Thoracic aorta (tissue), 2 donors: ENCODE measurements around the gene IER3. TPM values are rescaled to one million over a fixed set of nuclear protein-coding genes. Genes with fewer than 3 reads are reported as not detected.
"Not testable (repeated sequence)": the region's sequence is repeated elsewhere in the genome, so short reads cannot be mapped to it uniquely, and the experiment has no call there.

Experiments
- ATAC-seq: fragments of 150-250 bp; one replicate; pipeline ENCODE4 v1.8.0; 2017; ENCODE audit warnings: low read depth; ENCODE audit not compliant: insufficient number of reproducible peaks, low FRiP score
- DNase-seq: peaks from one replicate; pipeline ENCODE4 v3.0.0-alpha.2; 2020; ENCODE audit warnings: low spot score
- H3K27ac ChIP-seq, 2 donors: fragments of 200-600 bp; sonication (generic); 1 replicate in 1 of 2; 2 replicates in 1 of 2; pipeline ENCODE4 v1.5.1; 2016; ENCODE audit warnings: mild to moderate bottlenecking in 2 of 2, moderate library complexity in 2 of 2
- H3K27me3 ChIP-seq: fragments of 200-600 bp; sonication (generic); replicated peaks from 2 replicates; pipeline ENCODE4 v1.6.0; 2016; ENCODE audit warnings: mild to moderate bottlenecking; ENCODE audit not compliant: insufficient read depth
- H3K36me3 ChIP-seq: fragments of 200-600 bp; sonication (generic); one replicate; pipeline ENCODE4 v1.5.1; 2016
- H3K4me1 ChIP-seq, 2 donors: fragments of 200-600 bp; sonication (generic); 1 replicate in 1 of 2; 2 replicates in 1 of 2; pipeline versions ENCODE4 v1.5.1 to v1.6.0; 2016; ENCODE audit warnings: low read depth in 2 of 2, mild to moderate bottlenecking in 1 of 2; ENCODE audit not compliant: control insufficient read depth in 1 of 2
- H3K4me3 ChIP-seq: fragments of 200-600 bp; sonication (generic); 2 replicates; pipeline ENCODE4 v1.5.1; 2016; ENCODE audit warnings: mild to moderate bottlenecking
- H3K9me3 ChIP-seq: fragments of 200-600 bp; sonication (generic); 2 replicates; pipeline ENCODE4 v1.5.1; 2016
- CTCF ChIP-seq: fragments of 200-600 bp; sonication (generic); IDR thresholded peaks from one replicate; pipeline ENCODE4 v1.5.1; 2019; ENCODE audit warnings: antibody characterized with exemption
- total RNA-seq, 2 donors: library from RNA; depleted of rRNA; stranded (reverse); fragments of >200 nt; gene quantifications; one replicate each; pipeline versions ENCODE4 v1.1.0 to v1.2.3, GENCODE V29; 2016

IER3 gene
- total RNA-seq, 2 donors from 2014 or later = 43.5 to 43.8 TPM

DNA sequence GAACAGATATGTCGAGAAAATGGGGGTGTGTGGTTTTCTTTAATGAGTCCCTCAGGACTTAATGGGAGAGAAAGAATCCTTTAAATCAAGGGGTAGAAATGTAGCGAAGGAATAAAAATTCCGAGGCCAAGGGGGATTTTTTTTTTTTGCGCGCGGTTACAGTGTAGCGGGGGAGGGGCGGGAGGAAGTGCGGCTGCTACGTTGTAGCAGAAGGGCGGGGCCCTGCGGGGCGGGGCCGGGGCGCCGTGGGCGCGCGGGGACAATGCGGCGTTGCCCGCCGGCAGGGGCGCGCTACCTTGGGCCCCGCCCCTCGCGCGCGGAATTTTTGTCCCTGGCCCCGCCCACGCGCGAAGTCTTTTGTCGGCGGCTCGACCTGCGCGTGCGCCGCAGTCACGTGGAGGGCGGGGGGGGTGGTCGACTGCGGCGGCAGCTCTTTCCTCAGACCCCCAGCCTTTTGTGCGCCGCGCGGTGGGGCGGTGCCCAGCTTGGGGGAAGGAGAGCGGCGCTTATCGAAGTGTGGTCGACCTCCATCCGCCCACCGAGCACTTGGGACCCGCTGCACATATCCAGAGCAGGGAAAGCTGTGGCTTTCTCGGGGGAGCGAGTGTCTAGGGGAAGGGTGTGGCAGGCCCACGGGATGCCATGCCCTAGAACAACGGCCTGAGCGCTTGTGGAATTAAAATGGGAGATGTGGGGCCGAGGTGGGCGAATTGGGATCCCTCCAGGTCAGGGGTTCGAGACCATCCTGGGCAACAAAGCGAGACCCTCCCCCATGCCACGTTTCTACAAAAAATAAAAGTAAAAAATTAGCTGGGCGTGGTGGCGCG, 22.9 kb downstream of the IER3 start:
- TF ChIP-seq CTCF = peak; percentile 45
- peak; percentile 29 for ATAC-seq

DNA sequence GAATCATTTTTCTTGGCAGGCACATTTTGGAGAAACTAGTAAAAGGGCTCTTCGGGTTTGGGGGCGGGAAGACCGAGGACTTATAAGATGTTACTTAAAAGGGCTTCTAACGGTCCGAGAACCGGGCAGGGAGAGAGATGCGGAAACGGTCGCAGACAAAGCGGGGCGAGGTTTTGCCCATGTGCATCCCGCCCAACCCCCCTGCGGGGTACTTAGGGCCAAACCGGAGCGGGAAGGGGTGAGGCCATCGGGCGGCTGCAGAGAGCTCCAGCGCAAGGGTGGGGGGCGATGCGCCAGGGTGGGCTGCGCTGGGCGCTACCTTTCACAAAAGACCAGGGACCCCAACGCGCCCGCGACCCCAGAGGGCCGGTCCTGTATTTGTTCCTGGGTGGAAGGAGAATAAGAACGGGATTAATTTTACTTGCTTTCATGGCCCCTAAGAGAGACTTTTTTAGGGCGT, 23.6 kb downstream of the IER3 start:
- peak overlapping the region; percentile 92 for H3K27ac ChIP-seq
- ATAC-seq = no peak
- H3K4me1 ChIP-seq = peaks cover 18 to 65% of the 10 kb centered on the region in 2 donors
- H3K27me3 ChIP-seq = no peaks in the 10 kb centered on the region
- H3K9me3 ChIP-seq = no peaks in the 10 kb centered on the region
- no peak for DNase-seq
- H3K36me3 ChIP-seq = peaks cover 27% of the 10 kb centered on the region
- TF ChIP-seq CTCF = no peak
- peak overlapping the region; percentile 93 for H3K4me3 ChIP-seq

More for the DNA sequence above, 22.9 kb downstream of the IER3 start:
- H3K9me3 ChIP-seq = no peaks in the 10 kb centered on the region
- H3K27ac ChIP-seq = peak overlapping the region; percentile 92
- DNase-seq = peak; percentile 58
- H3K4me1 ChIP-seq = peaks cover 21 to 63% of the 10 kb centered on the region in 2 donors
- H3K4me3 ChIP-seq = peak overlapping the region; percentile 93
- no peaks in the 10 kb centered on the region for H3K27me3 ChIP-seq
- peaks cover 30% of the 10 kb centered on the region for H3K36me3 ChIP-seq

GRCh38 chr6:30719791-30720737, 24.3 kb downstream of the IER3 start, which contains the start of gene TUBB:
Gene TUBB (plus strand): TSS chr6:30720352. CDS start chr6:30720507, 155 bp downstream.
- DNase-seq (peak; percentile 87), ATAC-seq (peak; percentile 37)
- Histone ChIP-seq H3K27me3 (no peaks in the 10 kb centered on the region), H3K36me3 (peaks cover 22% of the 10 kb centered on the region), H3K9me3 (no peaks in the 10 kb centered on the region), H3K27ac (peak within 1 kb of the TSS; percentile 92), H3K4me1 (peaks cover 11 to 58% of the 10 kb centered on the region in 2 donors), H3K4me3 (peak within 1 kb of the TSS; percentile 93)
- no peak for TF ChIP-seq CTCF

DNA sequence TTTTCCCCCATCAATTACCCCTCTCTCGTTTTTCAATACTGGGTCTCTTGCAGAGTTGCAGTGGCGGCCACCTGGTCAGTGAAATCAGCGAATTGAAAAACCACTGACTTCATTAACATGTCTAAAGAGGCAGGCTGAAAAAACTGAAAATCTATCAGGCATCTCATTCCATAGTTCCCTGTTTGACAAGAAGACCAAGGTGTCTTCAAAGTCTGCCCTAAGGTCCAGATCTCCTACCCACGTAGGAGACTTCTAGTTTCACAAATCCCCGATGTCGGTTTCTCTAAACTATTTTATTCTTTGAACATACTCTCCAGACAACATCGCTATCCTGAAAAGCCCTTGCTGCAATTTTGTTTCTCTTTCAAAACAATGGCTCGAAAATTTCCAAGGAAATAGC, 25.0 kb downstream of the IER3 start:
- H3K27me3 ChIP-seq = no peaks in the 10 kb centered on the region
- peak overlapping the region; percentile 80 to 84 for H3K27ac ChIP-seq
- H3K4me3 ChIP-seq = peak overlapping the region; percentile 93
- H3K36me3 ChIP-seq = peaks cover 15% of the 10 kb centered on the region
- H3K4me1 ChIP-seq = peaks cover 10 to 54% of the 10 kb centered on the region in 2 donors
- no peaks in the 10 kb centered on the region for H3K9me3 ChIP-seq
- no peak for TF ChIP-seq CTCF
- DNase-seq = no peak
- no peak for ATAC-seq

- Histone ChIP-seq H3K36me3 (peaks cover 13% of the 10 kb centered on the region), H3K27ac (peak overlapping the region; percentile 76 to 84), H3K4me3 (peak overlapping the region; percentile 80), H3K4me1 (peaks cover 10 to 42% of the 10 kb centered on the region in 2 donors)
- H3K27me3 ChIP-seq, H3K9me3 ChIP-seq, DNase-seq, ATAC-seq: not testable (repeated sequence)
Observed at GRCh38 chr6:30717845-30718720, 26.3 kb downstream of the IER3 start.
